Subcutaneous abdominal adipose tissue (tissue), 5 donors: ENCODE data around the gene CUL3.
"Not testable (repeated sequence)": the region's sequence is repeated elsewhere in the genome, so short reads cannot be mapped to it uniquely, and the experiment has no call there.

Source experiments
- H3K27ac ChIP-seq: one replicate; pipeline ENCODE4 v1.7.0; 2013; ENCODE audit warnings: low read depth, mild to moderate bottlenecking, inconsistent platforms, low read length, moderate library complexity
- H3K27me3 ChIP-seq, 5 donors: one replicate each; pipeline ENCODE4 v1.7.0; 2013; ENCODE audit warnings: low read length in 5 of 5, inconsistent platforms in 1 of 5; ENCODE audit not compliant: control insufficient read depth in 5 of 5, insufficient read depth in 4 of 5
- H3K36me3 ChIP-seq, 5 donors: one replicate each; pipeline ENCODE4 v1.7.0; 2013; ENCODE audit warnings: low read length in 5 of 5; ENCODE audit not compliant: control insufficient read depth in 5 of 5, insufficient read depth in 5 of 5
- H3K4me1 ChIP-seq, 5 donors: one replicate each; pipeline ENCODE4 v1.7.0; 2013; ENCODE audit warnings: low read length in 5 of 5, mild to moderate bottlenecking in 3 of 5, moderate library complexity in 1 of 5; ENCODE audit not compliant: control insufficient read depth in 5 of 5, insufficient read depth in 5 of 5
- H3K4me3 ChIP-seq, 5 donors: one replicate each; pipeline ENCODE4 v1.7.0; 2013; ENCODE audit warnings: low read length in 5 of 5, low read depth in 1 of 5
- H3K9ac ChIP-seq, 5 donors: one replicate each; pipeline ENCODE4 v1.7.0; 2013; ENCODE audit warnings: low read length in 5 of 5, mild to moderate bottlenecking in 4 of 5, moderate library complexity in 3 of 5
- H3K9me3 ChIP-seq, 5 donors: one replicate each; pipeline ENCODE4 v1.7.0; 2013; ENCODE audit warnings: low read length in 5 of 5; ENCODE audit not compliant: control insufficient read depth in 5 of 5
- donor health status: healthy.
- donor health status: healthy.
- donor health status: healthy.
- donor health status: healthy.
- donor health status: healthy.

Gene CUL3

GRCh38 chr2:224583033-224583432 lies 2.1 kb downstream of the CUL3 start:
- H3K27ac ChIP-seq, H3K27me3 ChIP-seq, H3K9me3 ChIP-seq, H3K36me3 ChIP-seq: not testable (repeated sequence)
- H3K4me3 ChIP-seq = peak overlapping the region; percentile 79 to 99 (median 94)
- peak overlapping the region in 1 of 5 donors; percentile 93 for H3K9ac ChIP-seq
- H3K4me1 ChIP-seq = peaks cover 4 to 52% (median 44%) of the 10 kb centered on the region in 5 donors

- H3K4me3 ChIP-seq = no peak overlapping the region
- no peak overlapping the region for H3K9ac ChIP-seq
- H3K36me3 ChIP-seq = no peaks in the 10 kb centered on the region
- no peaks in the 10 kb centered on the region for H3K9me3 ChIP-seq
- no peaks in the 10 kb centered on the region for H3K27me3 ChIP-seq
- peaks cover 5 to 57% (median 47%) of the 10 kb centered on the region in 5 donors for H3K4me1 ChIP-seq
- no peak overlapping the region for H3K27ac ChIP-seq
These were observed 4.9 kb downstream of the CUL3 start for GRCh38 chr2:224580248-224580647.

DNA sequence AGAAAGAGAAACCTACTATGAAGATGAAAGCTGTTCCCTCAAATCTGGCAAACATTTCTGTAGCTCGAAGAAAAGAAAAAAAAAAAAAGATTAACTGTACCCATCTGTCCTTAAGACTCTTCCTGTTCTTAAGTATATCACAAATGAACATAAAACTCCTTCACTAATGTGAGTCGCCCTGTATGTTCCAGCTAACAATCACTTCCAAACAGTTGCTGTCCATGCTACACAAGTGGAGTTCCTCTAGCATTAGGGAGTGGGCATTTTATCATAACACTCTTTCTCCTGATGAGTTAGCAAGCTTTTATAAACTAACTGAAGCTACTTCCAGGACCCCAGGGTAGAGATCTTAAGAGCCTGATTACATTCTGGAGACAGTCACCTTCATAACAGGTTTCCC lies 5.8 kb downstream of the CUL3 start:
- peak overlapping the region in 1 of 5 donors; percentile 51 for H3K9ac ChIP-seq
- no peaks in the 10 kb centered on the region for H3K36me3 ChIP-seq
- no peaks in the 10 kb centered on the region for H3K9me3 ChIP-seq
- H3K27me3 ChIP-seq = no peaks in the 10 kb centered on the region
- no peak overlapping the region for H3K4me3 ChIP-seq
- H3K4me1 ChIP-seq = peaks cover 6 to 65% (median 55%) of the 10 kb centered on the region in 5 donors
- no peak overlapping the region for H3K27ac ChIP-seq

DNA sequence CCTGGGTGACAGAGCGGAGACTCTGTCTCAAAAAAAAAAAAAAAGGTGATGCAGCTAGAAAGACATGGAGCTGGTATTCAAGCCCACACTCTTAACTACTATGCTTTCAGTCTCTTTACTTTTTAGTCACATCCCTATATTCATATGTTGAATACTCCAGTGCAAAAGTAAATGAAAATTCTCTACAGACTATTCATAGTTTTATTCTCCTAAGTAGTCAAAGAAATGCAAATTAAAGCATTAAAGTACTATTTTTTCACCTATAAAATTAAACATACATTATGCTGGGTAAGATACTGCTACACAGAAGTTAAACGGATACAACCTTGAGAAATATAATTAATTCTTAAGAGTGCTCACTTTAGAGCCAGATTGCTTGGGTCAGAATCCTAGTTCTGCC lies 7.6 kb downstream of the CUL3 start:
- Histone ChIP-seq H3K36me3 (no peaks in the 10 kb centered on the region), H3K9me3 (no peaks in the 10 kb centered on the region), H3K27me3 (no peaks in the 10 kb centered on the region), H3K27ac (no peak overlapping the region), H3K9ac (no peak overlapping the region), H3K4me3 (no peak overlapping the region), H3K4me1 (peaks cover 5 to 59% (median 49%) of the 10 kb centered on the region in 5 donors)

- peaks cover 5 to 53% (median 42%) of the 10 kb centered on the region in 5 donors for H3K4me1 ChIP-seq
- no peak overlapping the region for H3K4me3 ChIP-seq
- no peaks in the 10 kb centered on the region for H3K27me3 ChIP-seq
- H3K36me3 ChIP-seq = no peaks in the 10 kb centered on the region
- no peak overlapping the region for H3K9ac ChIP-seq
- no peaks in the 10 kb centered on the region for H3K9me3 ChIP-seq
- no peak overlapping the region for H3K27ac ChIP-seq
These were observed 9.0 kb downstream of the CUL3 start for GRCh38 chr2:224576088-224576715.

DNA sequence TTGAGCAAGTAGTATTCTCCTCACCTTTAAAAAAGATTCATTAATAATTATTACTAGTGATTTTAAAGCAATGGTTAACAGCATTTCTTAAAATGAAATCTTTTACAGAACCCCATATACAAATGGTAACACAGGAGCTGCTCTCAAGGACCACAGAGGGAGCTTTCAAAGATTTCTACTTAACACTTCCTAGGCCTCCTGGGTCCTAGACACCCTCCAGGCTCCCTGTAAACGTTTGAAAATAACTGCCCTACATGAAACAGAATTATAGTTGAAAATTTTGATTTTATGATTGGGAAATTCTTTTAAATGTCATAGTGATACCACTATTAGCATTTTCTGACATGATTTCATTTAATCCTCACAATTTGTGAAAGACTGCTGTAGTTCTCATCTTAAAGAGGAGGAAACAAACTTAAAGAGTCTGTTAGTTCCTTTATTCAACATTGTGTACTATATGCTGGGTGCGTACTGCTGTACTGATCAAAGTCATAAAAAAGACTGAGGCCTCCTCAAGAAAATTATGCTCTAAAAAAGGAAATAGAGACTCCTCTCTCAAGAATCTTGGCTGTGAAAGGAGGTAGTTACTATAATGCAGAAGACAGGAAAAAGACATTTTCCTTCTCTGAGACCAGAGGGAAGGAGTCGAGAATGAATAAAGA lies 10.6 kb downstream of the CUL3 start:
- Histone ChIP-seq H3K9ac (peak overlapping the region in 2 of 5 donors; percentile 15 to 41), H3K27me3 (no peaks in the 10 kb centered on the region), H3K4me3 (no peak overlapping the region), H3K9me3 (no peaks in the 10 kb centered on the region), H3K36me3 (no peaks in the 10 kb centered on the region), H3K27ac (no peak overlapping the region), H3K4me1 (peaks cover 4 to 56% (median 43%) of the 10 kb centered on the region in 5 donors)

DNA sequence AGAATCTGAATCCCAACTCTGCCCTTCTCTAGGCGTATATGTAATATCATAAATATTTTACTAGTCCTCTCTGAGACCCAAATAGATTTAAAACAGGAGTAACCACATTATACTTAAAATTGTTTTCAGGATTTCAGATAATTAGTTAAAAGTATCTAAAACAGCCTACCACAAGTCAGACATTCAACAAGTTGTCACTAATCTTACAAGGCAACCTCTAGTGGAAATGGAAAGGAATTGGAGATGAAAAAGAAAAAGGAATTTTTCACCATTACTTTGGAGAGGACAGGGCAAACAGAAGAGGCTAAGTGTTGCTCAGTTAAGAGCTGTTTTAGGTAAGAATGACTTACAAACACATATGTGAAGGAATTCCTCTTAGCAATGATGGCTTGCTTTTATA lies 11.4 kb downstream of the CUL3 start:
- no peak overlapping the region for H3K27ac ChIP-seq
- H3K9me3 ChIP-seq = no peaks in the 10 kb centered on the region
- no peaks in the 10 kb centered on the region for H3K36me3 ChIP-seq
- H3K27me3 ChIP-seq = no peaks in the 10 kb centered on the region
- H3K9ac ChIP-seq = no peak overlapping the region
- H3K4me1 ChIP-seq = peaks cover 4 to 57% (median 50%) of the 10 kb centered on the region in 5 donors
- no peak overlapping the region for H3K4me3 ChIP-seq

GRCh38 chr2:224572338-224572737 lies 12.8 kb downstream of the CUL3 start:
- H3K9ac ChIP-seq = no peak overlapping the region
- H3K27me3 ChIP-seq = no peaks in the 10 kb centered on the region
- H3K4me3 ChIP-seq = no peak overlapping the region
- H3K9me3 ChIP-seq = no peaks in the 10 kb centered on the region
- H3K27ac ChIP-seq = no peak overlapping the region
- H3K36me3 ChIP-seq = no peaks in the 10 kb centered on the region
- peaks cover 4 to 58% (median 50%) of the 10 kb centered on the region in 5 donors for H3K4me1 ChIP-seq

DNA sequence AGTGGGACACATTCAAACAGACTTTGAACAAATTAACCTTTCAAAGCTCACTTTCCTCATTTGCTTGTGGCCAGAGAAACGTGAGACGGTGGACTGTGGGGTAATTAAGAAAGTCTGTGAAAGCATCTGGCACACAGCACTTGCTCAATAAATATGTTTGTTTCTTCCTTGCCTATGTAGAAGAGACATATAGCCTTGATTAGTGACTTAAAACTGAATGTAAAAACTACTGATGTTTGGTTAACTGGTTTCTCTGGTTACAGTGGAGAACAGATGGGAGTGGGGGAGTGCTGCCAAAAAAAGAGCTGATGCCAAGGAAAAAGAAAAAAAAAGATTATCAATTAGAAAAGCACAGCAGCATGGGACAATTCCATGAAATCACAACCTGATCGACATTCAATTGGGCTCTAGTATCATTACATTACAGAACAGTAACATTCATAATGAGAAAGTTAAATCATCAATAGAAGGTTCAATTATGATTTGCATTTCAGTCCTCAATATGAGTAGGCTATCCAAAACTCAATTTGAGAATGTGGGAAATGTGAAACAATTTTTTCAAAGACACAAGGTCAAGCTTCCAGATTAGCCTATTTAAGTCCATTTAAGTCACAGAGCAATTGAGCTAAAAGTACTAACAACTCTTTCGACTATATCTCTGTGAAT lies 14.7 kb downstream of the CUL3 start:
- no peaks in the 10 kb centered on the region for H3K36me3 ChIP-seq
- H3K4me3 ChIP-seq = peak overlapping the region in 2 of 5 donors; percentile 15 to 25
- H3K27ac ChIP-seq = no peak overlapping the region
- H3K27me3 ChIP-seq = no peaks in the 10 kb centered on the region
- H3K9ac ChIP-seq = peak overlapping the region in 1 of 5 donors; percentile 10
- peaks cover 0 to 3% (median 0%) of the 10 kb centered on the region in 5 donors for H3K9me3 ChIP-seq
- peaks cover 4 to 56% (median 39%) of the 10 kb centered on the region in 5 donors for H3K4me1 ChIP-seq

DNA sequence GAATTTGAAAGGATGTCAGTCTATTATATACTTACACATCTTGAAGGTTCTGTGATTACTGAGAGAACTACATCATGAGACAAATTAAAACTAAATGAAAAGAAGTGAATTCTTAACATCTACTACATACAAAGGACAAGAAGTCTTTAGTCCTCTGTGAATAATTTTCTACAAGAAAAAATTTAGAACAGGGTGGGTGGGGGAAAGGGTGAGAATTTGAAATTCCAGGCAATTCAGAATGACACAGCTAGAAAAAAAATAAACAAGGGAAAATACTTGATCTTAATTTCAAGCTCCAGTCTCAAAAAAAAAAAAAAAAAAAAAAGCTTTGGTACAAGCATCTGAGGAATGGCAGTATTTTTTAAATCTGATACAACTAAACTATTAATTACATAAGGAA lies 15.5 kb downstream of the CUL3 start:
- Histone ChIP-seq H3K9ac (peak overlapping the region in 1 of 5 donors; percentile 20), H3K27ac (no peak overlapping the region), H3K4me3 (no peak overlapping the region), H3K27me3 (no peaks in the 10 kb centered on the region), H3K36me3 (no peaks in the 10 kb centered on the region), H3K4me1 (peaks cover 2 to 48% (median 31%) of the 10 kb centered on the region in 5 donors), H3K9me3 (peaks cover 0 to 3% (median 0%) of the 10 kb centered on the region in 5 donors)
